ACC112 (cell line): ENCODE measurements around the gene COL23A1.

Experiments
- H2AFZ ChIP-seq: fragments of 200-600 bp; sonication (generic); one replicate; pipeline ENCODE4 v1.6.0; 2017; ENCODE audit warnings: antibody characterized with exemption, low read length; ENCODE audit not compliant: unreplicated experiment
- H3K27ac ChIP-seq: fragments of 200-600 bp; sonication (generic); 2 replicates; pipeline ENCODE4 v1.5.1; 2014; ENCODE audit warnings: low read depth, mild to moderate bottlenecking, antibody characterized with exemption, low read length, moderate library complexity
- H3K27me3 ChIP-seq: fragments of 200-600 bp; sonication (generic); 2 replicates; pipeline ENCODE4 v1.6.1; 2014; ENCODE audit warnings: mild to moderate bottlenecking, antibody characterized with exemption, low read length, moderate library complexity, mixed read lengths; ENCODE audit not compliant: insufficient read depth
- H3K36me3 ChIP-seq: fragments of 200-600 bp; sonication (generic); 2 replicates; pipeline ENCODE4 v1.6.1; 2016; ENCODE audit warnings: mild to moderate bottlenecking, antibody characterized with exemption, low read length, moderate library complexity, mixed read lengths; ENCODE audit not compliant: insufficient read depth
- H3K4me1 ChIP-seq: fragments of 200-600 bp; sonication (generic); one replicate; pipeline ENCODE4 v1.6.1; 2016; ENCODE audit warnings: low read length, mixed read lengths; ENCODE audit not compliant: insufficient read depth, unreplicated experiment, control insufficient read depth
- H3K4me3 ChIP-seq: fragments of 200-600 bp; sonication (generic); 2 replicates; pipeline ENCODE4 v1.5.1; 2014; ENCODE audit warnings: mild to moderate bottlenecking, low read depth, low read length
- H3K79me2 ChIP-seq: fragments of 200-600 bp; sonication (generic); one replicate; pipeline ENCODE4 v1.6.0; 2016; ENCODE audit warnings: low read length; ENCODE audit not compliant: control insufficient read depth, unreplicated experiment, insufficient read depth

COL23A1 gene

DNA sequence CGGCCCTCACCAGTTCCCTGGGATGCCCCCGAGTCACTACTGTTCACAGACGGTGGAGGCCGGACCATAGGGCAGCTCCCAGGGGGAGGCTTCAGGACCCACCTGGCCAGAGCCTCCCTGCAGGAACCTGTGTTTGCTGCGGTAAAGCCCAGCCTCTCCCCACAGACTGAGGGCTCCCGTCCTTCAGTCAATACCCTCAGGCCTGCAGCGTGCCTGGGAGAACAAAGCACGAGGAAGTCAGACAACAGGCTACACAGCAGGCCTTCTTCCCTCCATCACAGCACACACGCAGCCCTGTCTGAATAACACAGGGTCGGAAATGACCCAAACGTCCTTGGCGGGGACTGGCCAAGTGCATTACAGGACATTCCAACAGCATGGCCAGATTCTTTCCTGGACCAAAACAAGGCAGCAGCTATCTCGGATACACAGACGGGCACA is 34.4 kb downstream of the COL23A1 start:
- H2AFZ ChIP-seq, result no peak overlapping the region

DNA sequence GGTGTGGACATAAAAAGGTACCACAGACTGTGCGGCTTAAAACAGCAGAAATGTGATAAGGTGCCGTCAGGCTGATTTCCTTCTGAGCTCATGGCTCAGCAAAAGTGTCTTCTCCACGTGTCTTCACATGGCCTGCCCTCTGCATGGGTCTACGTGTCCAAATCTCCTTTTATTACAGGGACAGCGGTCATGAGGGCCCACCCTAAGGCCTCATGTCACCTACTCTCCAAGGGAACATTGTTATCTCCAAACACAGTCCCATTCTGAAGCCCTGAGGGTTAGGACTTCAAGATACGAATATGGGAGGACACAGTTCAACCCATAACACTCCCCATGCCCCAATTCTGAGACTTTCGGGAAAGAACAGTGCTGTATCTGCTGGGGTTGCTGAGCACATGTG is 35.2 kb downstream of the COL23A1 start:
- H3K36me3 ChIP-seq, result no peaks in the 10 kb centered on the region
- H3K27me3 ChIP-seq, result peaks cover 27% of the 10 kb centered on the region; the same call in 1 of the 2 replicates
- no peak overlapping the region for H2AFZ ChIP-seq
- H3K4me1 ChIP-seq, result no peaks in the 10 kb centered on the region
- no peak overlapping the region for H3K27ac ChIP-seq
- H3K4me3 ChIP-seq, result no peak overlapping the region
- no peaks in the 10 kb centered on the region for H3K79me2 ChIP-seq

More for the DNA sequence above, 34.4 kb downstream of the COL23A1 start:
- H3K27me3 ChIP-seq, result peaks cover 34% of the 10 kb centered on the region; the same call in 1 of the 2 replicates
- no peak overlapping the region for H3K27ac ChIP-seq
- no peaks in the 10 kb centered on the region for H3K36me3 ChIP-seq
- H3K4me3 ChIP-seq, result no peak overlapping the region
- H3K4me1 ChIP-seq, result no peaks in the 10 kb centered on the region
- H3K79me2 ChIP-seq, result no peaks in the 10 kb centered on the region

DNA sequence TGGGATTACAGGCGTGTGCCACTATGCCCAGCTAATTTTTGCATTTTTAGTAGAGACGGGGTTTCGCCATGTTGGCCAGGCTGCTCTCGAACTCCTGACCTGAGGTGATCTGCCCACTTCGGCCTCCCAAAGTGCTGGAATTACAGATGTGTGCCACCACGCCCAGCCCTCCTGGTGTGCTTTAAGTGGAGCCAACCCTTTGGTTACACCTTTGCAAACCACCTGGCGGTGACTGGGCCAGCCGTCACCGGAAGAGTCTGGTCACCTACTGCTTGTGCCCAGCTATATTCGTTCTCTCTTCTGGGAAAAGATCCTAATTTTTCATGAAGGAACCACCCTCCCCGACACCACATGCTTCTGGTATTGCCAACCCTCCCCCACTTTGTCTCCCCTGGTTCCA is 35.9 kb downstream of the COL23A1 start:
- H3K27me3 ChIP-seq, result peaks cover 27% of the 10 kb centered on the region; the same call in 1 of the 2 replicates
- no peak overlapping the region for H3K4me3 ChIP-seq
- no peak overlapping the region for H3K27ac ChIP-seq
- H2AFZ ChIP-seq, result no peak overlapping the region
- no peaks in the 10 kb centered on the region for H3K36me3 ChIP-seq
- H3K4me1 ChIP-seq, result no peaks in the 10 kb centered on the region
- H3K79me2 ChIP-seq, result no peaks in the 10 kb centered on the region

DNA sequence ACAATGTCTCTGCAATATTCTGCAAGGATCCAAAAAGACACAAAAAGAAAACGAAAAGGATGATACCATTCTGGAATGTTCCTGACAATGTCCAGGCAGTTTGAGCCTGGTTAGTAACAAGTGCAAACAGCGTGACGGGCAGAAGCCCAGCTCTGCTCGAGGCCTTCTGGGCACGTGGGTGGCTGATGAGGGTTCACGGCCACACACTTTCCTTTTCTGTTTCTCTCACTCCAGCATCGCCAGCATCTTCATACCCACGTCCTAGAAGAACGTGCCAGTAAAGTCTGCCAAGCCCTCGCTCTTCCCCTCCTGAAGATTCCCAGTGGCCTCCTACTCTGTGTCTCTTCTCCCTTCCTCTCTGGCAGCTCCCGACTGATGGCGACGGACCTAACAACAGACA is 36.7 kb downstream of the COL23A1 start:
- no peaks in the 10 kb centered on the region for H3K79me2 ChIP-seq
- peaks cover 23% of the 10 kb centered on the region; the same call in 1 of the 2 replicates for H3K27me3 ChIP-seq
- no peak overlapping the region for H3K4me3 ChIP-seq
- H3K4me1 ChIP-seq, result peaks cover 1% of the 10 kb centered on the region
- H3K36me3 ChIP-seq, result no peaks in the 10 kb centered on the region
- no peak overlapping the region for H2AFZ ChIP-seq
- H3K27ac ChIP-seq, result no peak overlapping the region

DNA sequence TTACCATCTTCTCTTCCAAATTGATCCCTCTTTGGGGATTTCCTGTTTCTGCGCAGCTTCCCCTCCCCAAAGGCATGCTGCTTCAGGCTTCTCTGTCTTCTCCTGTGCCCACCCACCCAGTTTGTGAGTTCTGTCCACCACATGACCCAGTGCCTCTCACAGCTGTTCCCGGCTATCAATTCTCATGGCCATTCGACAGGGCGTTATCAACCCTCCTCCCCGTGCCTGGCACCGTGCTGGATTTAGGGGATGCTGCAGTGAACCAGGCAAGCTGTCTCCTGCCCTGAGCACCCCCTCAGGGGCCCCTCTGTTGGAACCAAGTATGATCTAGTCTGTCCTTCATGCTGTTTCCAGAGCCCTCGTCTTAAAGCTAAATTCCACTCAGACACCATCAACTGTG is 38.7 kb downstream of the COL23A1 start:
- Histone ChIP-seq H3K36me3 (no peaks in the 10 kb centered on the region), H3K27me3 (peaks cover 18% of the 10 kb centered on the region; the same call in 1 of the 2 replicates), H3K4me1 (peaks cover 3% of the 10 kb centered on the region), H3K27ac (no peak overlapping the region), H3K79me2 (no peaks in the 10 kb centered on the region), H3K4me3 (no peak overlapping the region), H2AFZ (no peak overlapping the region)

DNA sequence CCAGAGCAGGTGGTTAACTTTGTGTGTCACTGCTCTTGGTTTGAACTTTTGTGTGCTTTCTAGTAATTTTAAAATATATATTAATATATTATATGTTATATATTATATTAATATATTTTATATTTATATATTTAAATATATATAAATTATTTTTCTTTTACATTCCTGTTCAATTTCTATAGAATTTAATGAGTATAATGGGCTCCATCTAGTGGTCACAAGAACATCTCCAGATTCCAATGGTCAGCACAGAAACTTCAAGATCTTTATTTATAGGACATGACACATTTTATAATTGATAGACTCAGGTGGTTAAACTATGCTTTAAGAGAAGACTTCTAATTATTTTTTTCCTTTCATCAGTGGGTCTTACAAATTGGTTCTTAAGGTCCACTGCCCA is 39.1 kb downstream of the COL23A1 start:
- Histone ChIP-seq H3K4me3 (no peak overlapping the region), H3K27ac (no peak overlapping the region), H3K27me3 (peaks cover 18% of the 10 kb centered on the region; the same call in 1 of the 2 replicates), H3K79me2 (no peaks in the 10 kb centered on the region), H2AFZ (no peak overlapping the region), H3K4me1 (peaks cover 3% of the 10 kb centered on the region), H3K36me3 (no peaks in the 10 kb centered on the region)

DNA sequence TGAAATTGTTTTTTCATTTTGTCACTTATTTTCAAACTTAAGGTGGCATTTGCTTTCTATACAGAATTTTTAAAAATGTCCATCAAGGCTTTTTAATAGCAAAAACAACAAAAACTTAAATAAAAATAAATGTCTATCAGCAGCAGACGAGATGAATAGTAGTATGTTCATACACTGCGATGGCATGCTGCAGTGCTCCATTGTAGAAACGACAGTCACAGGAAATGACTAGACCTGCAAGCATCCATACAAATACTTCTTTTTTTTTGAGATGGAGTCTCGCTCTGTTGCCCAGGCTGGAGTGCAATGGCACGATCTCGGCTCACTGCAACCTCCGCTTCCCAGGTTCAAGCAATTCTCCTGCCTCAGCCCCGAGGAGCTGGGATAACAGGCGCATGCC is 41.4 kb downstream of the COL23A1 start:
- Histone ChIP-seq H2AFZ (no peak overlapping the region), H3K79me2 (no peaks in the 10 kb centered on the region), H3K27ac (no peak overlapping the region), H3K4me1 (peaks cover 3% of the 10 kb centered on the region), H3K4me3 (no peak overlapping the region), H3K27me3 (peaks cover 7% of the 10 kb centered on the region; the same call in 1 of the 2 replicates), H3K36me3 (no peaks in the 10 kb centered on the region)

DNA sequence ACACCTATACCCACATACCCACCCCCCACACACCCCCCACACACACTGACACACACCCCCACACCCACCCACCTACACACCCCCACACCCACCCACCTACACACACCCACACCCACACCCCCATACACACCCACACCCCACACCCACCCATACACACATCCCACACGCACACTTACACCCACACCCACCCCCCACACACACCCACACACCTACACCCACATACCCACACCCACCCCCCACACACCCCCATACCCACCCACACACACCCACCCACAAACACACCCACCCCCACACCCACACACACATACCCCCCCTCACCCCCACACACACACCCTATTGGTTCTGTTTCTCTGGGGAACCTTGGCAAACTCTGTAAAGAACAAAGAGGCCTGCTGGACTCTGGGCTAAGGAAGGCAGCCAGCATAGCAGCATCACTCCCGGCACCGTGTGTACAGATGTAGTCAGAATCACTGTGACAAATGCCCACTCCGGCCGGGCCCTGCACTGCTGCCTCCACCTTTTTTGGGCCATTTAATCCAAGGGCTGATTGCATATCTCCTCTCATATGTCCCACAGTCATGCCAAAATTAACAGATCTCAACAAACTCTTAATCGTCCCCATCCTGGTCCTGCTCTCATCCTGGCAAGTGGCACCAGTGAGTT is 42.3 kb downstream of the COL23A1 start:
- Histone ChIP-seq H3K27ac (no peak overlapping the region), H3K4me3 (no peak overlapping the region), H3K36me3 (no peaks in the 10 kb centered on the region), H3K79me2 (no peaks in the 10 kb centered on the region), H2AFZ (no peak overlapping the region), H3K4me1 (peaks cover 3% of the 10 kb centered on the region), H3K27me3 (no peaks in the 10 kb centered on the region)

DNA sequence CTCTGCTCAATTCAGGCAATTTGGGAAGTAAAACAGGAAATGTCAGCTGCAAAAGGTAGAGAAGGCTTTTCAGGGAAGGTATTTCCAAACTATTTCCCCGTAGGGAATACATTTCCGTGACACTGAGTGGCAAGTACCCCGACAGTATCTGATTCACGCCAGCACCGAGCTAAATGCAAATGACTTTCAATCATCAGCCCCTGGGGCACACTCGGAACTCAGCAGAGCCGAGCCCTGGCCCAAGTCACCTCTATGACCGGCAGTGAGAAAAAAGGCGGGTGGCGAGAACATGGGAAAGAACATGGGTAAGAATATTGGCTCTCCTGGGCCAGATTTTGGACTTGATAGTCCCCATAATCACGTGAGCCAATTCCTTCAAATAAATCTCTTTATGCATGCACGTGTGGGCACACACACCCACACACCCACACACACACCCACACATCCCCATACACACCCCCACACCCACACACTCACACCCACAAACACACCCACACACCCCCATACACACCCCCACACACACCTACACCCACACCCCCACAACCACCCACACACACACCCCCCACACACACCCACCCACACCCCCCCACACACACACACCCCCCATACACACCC is 43.0 kb downstream of the COL23A1 start:
- Histone ChIP-seq H3K79me2 (no peaks in the 10 kb centered on the region), H3K36me3 (no peaks in the 10 kb centered on the region), H3K4me3 (no peak overlapping the region), H2AFZ (no peak overlapping the region), H3K27me3 (no peaks in the 10 kb centered on the region), H3K27ac (no peak overlapping the region), H3K4me1 (peaks cover 3% of the 10 kb centered on the region)

DNA sequence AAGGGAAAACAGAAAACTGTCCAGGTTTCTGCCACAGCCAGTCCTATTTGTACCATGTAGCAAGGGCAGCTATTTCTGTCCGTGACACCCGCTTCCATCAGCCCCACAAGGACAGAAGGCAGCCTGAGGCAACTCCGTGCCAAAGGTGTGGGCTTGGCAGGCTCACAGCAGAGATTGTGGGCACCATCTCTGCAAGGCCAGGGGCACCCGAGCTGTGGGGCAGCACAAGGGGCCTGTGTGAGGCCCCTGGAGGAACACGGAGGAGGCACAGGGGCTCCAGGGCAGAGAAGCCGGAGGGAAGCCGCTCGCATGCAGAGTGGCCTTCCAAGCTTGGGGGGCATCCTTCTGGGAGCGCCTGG is 43.5 kb downstream of the COL23A1 start:
- H3K27me3 ChIP-seq, result no peaks in the 10 kb centered on the region
- H3K27ac ChIP-seq, result no peak overlapping the region
- no peaks in the 10 kb centered on the region for H3K36me3 ChIP-seq
- H2AFZ ChIP-seq, result no peak overlapping the region
- H3K79me2 ChIP-seq, result no peaks in the 10 kb centered on the region
- peaks cover 3% of the 10 kb centered on the region for H3K4me1 ChIP-seq
- no peak overlapping the region for H3K4me3 ChIP-seq
